Smooth muscle cell of the brain vasculature (primary cell): ENCODE data around the gene MRPS15.
A peak's percentile ranks its signal among the peaks of the same experiment; 100 is the strongest.
"Not testable (repeated sequence)": the region's sequence is repeated elsewhere in the genome, so short reads cannot be mapped to it uniquely, and the experiment has no call there.

Source experiments
- DNase-seq: peaks from one replicate; pipeline ENCODE4 v3.0.0-alpha.2; 2012; ENCODE audit warnings: low read depth, low spot score

Gene MRPS15

GRCh38 chr1:36463803-36464604 lies at the start of gene MRPS15:
Gene MRPS15, minus strand, starts transcription at chr1:36464384. Its CDS starts 109 bp downstream, at chr1:36464275.
- DNase-seq = peak; percentile 83

DNA sequence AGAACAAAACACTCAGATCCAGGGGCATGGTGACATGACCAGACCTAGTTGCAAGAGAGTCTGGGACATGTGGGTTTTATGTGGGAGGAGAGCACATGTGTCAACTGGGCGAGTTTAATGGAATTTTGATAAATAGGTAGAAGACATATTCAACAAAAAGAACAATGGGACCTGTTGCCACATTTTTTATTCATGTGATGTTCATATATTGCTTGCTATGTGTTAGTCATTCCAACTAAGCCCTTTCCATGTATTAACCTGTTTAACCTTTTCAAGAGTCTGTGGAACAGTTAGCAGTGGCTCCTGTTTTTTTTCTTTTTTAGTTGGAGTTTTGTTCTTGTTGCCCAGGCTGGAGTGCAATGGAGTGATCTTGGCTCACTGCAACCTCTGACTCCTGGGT lies 48.7 kb upstream of the MRPS15 start:
- DNase-seq = no peak

- DNase-seq = no peak
Observed at GRCh38 chr1:36511804-36512798, 47.9 kb upstream of the MRPS15 start.

GRCh38 chr1:36511220-36511619 lies 47.0 kb upstream of the MRPS15 start:
- not testable (repeated sequence) for DNase-seq

- no peak for DNase-seq
Observed at GRCh38 chr1:36510418-36510817, 46.2 kb upstream of the MRPS15 start.

- DNase-seq = no peak
Observed at GRCh38 chr1:36508257-36508656, 44.1 kb upstream of the MRPS15 start.

DNA sequence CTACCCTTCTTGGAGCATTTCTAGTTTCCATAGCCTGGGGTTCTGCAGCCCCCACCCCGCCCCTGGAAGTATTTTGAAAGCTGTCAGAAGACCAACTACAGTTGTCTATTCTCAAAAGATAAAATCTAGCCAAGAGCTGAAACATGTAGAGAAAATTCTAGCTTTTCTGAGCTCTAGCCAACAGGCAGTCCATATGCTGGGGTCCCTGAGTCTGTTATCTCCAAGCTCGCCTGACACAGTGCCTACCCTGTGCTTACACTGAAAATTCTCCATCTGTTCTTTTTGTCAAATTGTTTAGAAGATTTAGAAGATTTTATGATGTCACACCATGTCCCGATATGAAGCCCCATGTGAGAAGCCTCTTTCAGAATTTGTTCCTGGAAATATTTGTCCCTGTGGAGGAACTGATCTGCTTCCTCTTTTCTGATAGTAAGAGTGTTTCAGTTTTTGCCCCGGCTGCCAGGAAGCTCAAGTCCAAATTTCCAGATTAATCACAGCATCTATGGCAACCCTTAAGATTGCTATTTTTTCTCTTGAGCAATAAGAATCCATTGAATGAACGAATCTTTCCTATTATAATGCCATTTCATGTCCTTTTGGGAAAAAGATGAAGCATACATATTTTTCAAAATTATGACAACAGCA lies 42.2 kb upstream of the MRPS15 start:
- DNase-seq = no peak

DNA sequence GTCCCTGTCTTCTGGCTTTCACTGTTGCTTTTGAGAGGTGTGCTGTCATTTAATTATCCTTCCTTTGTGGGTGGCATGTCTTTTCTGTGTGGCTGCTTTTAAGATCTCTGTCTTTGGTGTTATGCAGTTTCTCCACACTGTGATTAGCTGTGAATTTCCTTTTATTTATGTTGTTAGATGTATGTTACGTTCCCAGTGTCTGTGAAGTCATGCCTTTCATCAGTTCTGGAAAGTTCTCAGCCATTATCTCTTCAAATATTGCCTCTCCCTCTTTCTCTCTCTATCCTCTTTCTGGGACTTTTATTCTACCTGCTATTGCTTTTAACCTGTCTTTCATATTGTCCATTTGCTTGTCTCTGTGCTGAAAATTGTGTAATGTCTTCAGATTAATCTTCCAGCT lies 39.5 kb upstream of the MRPS15 start:
- DNase-seq = no peak

GRCh38 chr1:36503159-36503558 lies 39.0 kb upstream of the MRPS15 start:
- no peak for DNase-seq

DNA sequence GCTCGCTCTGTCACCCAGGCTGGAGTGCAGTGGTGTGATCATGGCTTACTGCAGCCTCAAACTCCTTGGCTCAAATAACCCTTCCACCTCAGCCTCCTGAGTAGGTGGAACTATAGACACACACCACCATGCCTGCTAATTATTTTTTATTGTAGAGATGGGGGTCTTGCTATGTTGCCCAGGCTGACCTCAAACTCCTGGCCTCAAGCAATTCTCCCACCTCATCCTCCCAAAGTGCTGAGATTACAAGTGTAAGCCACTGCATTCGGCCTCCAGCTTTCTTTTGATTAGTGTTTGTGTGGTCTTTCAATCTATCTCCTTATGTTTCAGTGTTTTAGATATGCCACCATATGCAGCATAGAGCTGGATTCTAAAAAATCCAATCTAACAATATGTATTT lies 38.4 kb upstream of the MRPS15 start:
- DNase-seq = no peak

GRCh38 chr1:36501911-36502310 lies 37.7 kb upstream of the MRPS15 start:
- DNase-seq = not testable (repeated sequence)

DNA sequence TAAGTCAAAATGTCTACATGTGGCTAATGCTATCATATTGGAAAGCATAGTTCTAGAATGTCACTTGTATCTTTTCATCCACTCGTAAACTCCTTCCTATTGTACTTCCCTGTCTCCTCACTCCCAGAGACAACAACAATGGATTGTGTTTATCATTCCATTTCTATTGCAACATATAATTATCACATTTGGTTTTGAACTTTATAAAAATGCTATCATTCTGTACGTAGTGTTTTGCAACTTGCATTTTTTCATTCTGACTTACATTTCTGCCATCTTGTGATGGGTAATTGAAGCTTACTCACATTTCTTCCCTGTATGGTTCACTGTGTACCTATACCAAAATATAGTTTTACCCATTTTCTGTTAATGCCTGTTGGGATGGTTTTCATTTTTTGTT lies 33.0 kb upstream of the MRPS15 start:
- DNase-seq = no peak

- no peak for DNase-seq
Observed at GRCh38 chr1:36494971-36495370, 30.8 kb upstream of the MRPS15 start.

DNA sequence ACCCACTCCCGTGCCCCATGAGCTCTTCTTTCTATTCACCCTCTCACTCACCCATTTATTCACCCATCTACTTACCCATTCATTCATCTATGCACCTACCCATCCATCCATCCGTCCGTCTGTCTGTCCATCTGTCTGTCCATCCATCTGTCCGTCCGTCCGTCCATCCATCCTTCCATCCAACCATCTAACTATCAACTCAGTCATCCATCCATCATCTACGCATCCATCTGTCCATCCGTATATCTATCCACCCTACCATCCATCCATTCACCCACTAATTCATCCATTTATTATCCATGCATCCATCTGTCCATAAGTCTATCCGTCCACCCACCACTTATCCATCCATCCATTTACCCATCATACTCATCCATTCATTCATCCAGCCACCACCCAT lies 29.3 kb upstream of the MRPS15 start:
- no peak for DNase-seq

- no peak for DNase-seq
Observed at GRCh38 chr1:36492491-36492890, 28.3 kb upstream of the MRPS15 start.

DNA sequence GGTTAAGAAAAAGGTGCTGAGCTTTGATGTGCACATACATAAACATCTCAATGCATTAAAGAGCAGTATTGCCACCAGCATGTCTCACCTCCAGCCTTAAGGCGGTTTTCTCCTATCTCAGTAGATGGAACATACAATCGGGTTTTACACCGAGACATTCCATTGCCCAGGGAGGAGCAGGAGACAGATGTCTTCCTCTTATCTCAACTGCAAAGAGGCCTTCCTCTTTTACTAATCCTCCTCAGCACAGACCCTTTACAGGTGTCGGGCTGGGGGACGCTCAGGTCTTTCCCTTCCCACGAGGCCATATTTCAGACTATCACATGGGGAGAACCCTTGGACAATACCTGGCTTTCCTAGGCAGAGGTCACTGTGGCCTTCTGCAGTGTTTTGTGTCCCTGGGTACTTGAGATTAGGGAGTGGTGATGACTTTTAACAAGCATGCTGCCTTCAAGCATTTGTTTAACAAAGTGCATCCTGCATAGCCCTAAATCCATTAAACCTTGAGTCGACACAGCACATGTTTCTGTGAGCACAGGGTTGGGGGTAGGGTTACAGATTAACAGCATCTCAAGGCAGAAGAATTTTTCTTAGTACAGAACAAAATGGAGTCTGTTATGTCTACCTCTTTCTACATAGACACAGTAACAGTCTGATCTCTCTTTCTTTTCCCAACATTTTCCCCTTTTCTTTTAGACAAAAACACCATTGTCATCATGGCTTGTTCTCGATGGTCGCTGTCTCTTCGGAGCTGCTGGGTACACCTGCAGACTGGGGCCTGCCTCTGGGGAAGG lies 25.3 kb upstream of the MRPS15 start:
- not testable (repeated sequence) for DNase-seq

GRCh38 chr1:36487906-36488305 lies 23.7 kb upstream of the MRPS15 start:
- no peak for DNase-seq

- DNase-seq = not testable (repeated sequence)
Observed at GRCh38 chr1:36487336-36487725, 23.1 kb upstream of the MRPS15 start.

GRCh38 chr1:36486439-36487335 lies 22.5 kb upstream of the MRPS15 start:
- DNase-seq = no peak

GRCh38 chr1:36486093-36486438 lies 21.9 kb upstream of the MRPS15 start:
- no peak for DNase-seq
